Kidney epithelial cell (primary cell): ENCODE measurements around the gene DNHD1. TPM values are rescaled to one million over a fixed set of nuclear protein-coding genes. Genes with fewer than 3 reads are reported as not detected.

Experiments
- DNase-seq: peaks from one replicate; pipeline ENCODE4 v3.0.0-alpha.2; 2010; ENCODE audit warnings: low read depth
- H3K27me3 ChIP-seq: 2 replicates; pipeline ENCODE4 v1.6.0; 2011; ENCODE audit warnings: low read length; ENCODE audit not compliant: control insufficient read depth, insufficient read depth
- H3K36me3 ChIP-seq: 2 replicates; pipeline ENCODE4 v1.5.1; 2011; ENCODE audit warnings: low read length; ENCODE audit not compliant: control insufficient read depth, insufficient read depth
- H3K4me3 ChIP-seq: 2 replicates; pipeline ENCODE4 v1.5.1; 2011; ENCODE audit warnings: low read depth, mild to moderate bottlenecking, control low read depth, low read length
- CTCF ChIP-seq: IDR thresholded peaks from 2 replicates; pipeline ENCODE4 v1.5.1; 2011; ENCODE audit warnings: mild to moderate bottlenecking, moderate library complexity, low read length, control low read depth, inconsistent platforms; ENCODE audit not compliant: insufficient read depth, poor library complexity, severe bottlenecking
- total RNA-seq: library from RNA; depleted of rRNA; stranded (reverse); fragments of >200 nt; gene quantifications from 2 replicates; pipeline ENCODE4 v1.2.3, GENCODE V29; 2015

DNHD1 gene
- total RNA-seq, 1 donor from 2014 or later = 2.9 TPM

GRCh38 chr11:6541356-6541755 is 44.3 kb downstream of the DNHD1 start:
- H3K36me3 ChIP-seq = no peaks in the 10 kb centered on the region
- no peaks in the 10 kb centered on the region for H3K27me3 ChIP-seq
- no peak for TF ChIP-seq CTCF
- no peak overlapping the region for H3K4me3 ChIP-seq
- no peak for DNase-seq

GRCh38 chr11:6542727-6543126 is 45.6 kb downstream of the DNHD1 start:
- Histone ChIP-seq H3K36me3 (no peaks in the 10 kb centered on the region), H3K27me3 (no peaks in the 10 kb centered on the region), H3K4me3 (no peak overlapping the region)
- no peak for DNase-seq
- TF ChIP-seq CTCF = no peak

GRCh38 chr11:6544921-6545850 is 48.1 kb downstream of the DNHD1 start:
- no peak for DNase-seq
- Histone ChIP-seq H3K4me3 (no peak overlapping the region), H3K27me3 (no peaks in the 10 kb centered on the region), H3K36me3 (no peaks in the 10 kb centered on the region)
- TF ChIP-seq CTCF = no peak

- Histone ChIP-seq H3K27me3 (no peaks in the 10 kb centered on the region), H3K4me3 (no peak overlapping the region), H3K36me3 (no peaks in the 10 kb centered on the region)
- TF ChIP-seq CTCF = no peak
- no peak for DNase-seq
Observed at GRCh38 chr11:6545917-6546605, 49.0 kb downstream of the DNHD1 start.

GRCh38 chr11:6546735-6547134 is 49.7 kb downstream of the DNHD1 start:
- Histone ChIP-seq H3K36me3 (no peaks in the 10 kb centered on the region), H3K4me3 (no peak overlapping the region), H3K27me3 (no peaks in the 10 kb centered on the region)
- DNase-seq = no peak
- TF ChIP-seq CTCF = no peak
